GM21717 (cell line): Measurements from ENCODE around the gene INSC.

Experiments used
- ATAC-seq: cut with Tn5 transposase; IDR thresholded peaks from one replicate; pipeline ENCODE4 v1.9.1; 2021; ENCODE audit warnings: mild to moderate bottlenecking, moderate library complexity; ENCODE audit not compliant: unreplicated experiment

The INSC gene

DNA sequence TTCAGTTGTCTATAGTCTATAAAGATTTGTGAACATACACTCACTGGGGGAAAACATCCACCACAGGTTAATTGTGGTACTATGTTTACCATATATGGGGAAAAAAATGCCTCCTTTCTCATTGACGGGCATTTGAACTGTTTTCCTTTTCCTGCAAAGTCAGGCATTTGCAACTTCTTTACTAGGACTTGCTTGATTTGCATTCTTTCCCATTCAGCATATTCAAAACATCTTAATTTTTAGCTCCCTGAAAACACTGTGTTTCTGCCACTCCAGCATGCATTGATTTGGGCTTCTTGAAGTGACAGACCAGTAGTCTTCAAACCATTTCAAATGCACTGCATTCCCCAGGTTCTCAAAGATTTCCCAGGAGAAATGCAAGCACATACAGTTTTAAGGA lies 67.6 kb downstream of the INSC start:
- no peak for ATAC-seq

DNA sequence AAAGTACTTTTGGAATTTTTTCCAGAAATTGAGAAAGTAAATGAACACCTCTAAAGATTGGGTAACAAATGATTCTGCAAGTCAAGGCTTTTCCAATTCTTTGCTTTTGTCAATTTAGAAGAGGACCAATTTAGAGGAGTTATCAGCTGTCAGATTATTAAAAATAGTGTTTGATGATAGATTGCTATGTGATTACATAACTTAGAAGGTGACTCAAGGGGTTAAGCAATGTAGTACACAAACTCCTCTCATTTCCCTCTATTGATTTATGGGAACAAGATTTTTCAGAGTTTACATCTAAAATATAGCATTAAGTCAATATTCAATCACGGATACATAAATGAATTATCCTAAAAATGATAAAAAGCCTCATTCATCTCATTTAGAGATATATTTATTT lies 70.3 kb downstream of the INSC start:
- no peak for ATAC-seq

- ATAC-seq, result no peak
Observed at GRCh38 chr11:15186146-15186545, 71.4 kb downstream of the INSC start.

DNA sequence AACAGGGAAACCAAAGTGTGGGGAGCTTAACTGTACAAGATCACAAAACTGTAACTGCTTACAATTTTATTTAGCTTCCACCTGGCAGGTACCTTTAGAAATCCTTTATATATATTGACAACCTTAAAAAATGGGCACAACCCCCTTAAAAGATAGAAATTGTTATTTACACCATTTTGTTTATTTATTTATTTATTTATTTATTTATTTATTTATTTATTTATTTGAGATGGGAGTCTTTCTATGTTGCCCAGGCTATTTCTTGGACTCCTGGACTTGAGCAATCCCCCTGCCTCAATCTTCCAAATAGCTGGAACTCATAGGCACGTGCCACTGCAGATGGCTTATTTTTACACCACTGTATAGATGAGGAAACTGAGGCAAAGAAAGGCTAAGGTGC lies 74.5 kb downstream of the INSC start:
- no peak for ATAC-seq

- no peak for ATAC-seq
Observed at GRCh38 chr11:15189641-15190365, 75.1 kb downstream of the INSC start.

GRCh38 chr11:15190611-15191010 lies 75.9 kb downstream of the INSC start:
- ATAC-seq, result no peak

DNA sequence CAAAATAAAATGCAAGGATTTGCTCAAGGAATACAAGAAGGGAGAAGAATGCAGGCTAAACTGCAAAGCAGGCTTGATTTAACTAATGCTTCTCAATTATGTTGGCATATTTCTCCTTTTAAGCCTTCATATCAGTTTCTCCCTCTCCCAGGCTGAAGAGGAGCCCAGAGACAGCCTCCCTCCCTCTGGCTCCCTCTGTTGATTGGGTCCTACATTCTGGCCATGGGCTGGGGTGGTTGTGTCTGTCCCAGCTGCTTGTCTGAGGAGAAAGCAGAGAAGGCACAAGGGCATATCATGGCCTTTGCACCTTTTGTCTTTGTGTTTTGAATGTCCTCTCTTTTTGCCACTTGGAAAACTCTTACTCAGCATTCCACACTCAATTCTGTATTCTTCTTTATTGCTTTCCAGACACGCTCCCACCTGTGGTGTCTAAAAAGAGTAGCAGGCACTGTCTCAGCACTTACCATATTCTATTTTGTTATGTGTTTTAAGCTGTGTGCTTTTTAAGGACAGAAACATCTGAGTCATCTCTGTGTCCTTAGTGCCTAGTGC lies 77.4 kb downstream of the INSC start:
- ATAC-seq, result no peak

GRCh38 chr11:15194671-15195415 lies 80.1 kb downstream of the INSC start:
- no peak for ATAC-seq

DNA sequence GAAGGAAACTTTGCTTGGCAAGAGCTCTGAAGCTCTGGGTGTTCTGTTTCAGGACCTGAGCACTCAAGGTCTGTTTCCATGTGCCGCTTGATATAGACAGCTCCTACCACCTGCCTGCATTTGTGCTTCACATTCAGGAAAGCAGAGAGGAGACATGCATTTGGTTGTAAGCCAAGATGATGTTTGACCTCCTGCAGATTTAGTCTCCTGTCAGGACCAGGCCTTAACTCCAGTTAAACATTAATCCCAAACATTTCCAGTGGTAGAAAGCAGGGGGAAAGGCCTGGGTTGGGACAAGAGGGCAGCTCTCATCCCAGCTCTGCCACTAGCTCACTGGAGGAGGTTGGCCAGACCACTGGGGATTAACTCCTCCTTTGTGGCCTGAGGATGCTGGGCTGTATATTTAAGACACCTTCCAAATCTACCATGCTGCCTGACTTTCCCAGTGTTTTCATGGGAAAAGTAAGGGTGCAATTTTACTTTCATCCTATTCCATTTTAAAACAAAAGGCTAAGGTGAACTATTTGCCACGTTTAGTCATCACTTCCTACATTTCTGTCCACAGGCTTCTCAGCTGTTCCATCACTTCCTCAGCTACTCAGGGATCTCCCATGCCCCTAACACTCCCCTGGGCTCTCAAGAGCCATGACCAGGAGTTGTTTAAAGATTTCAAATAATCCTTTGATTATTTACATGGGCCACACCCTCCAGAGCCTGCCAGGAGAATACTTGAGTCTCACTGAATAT lies 80.9 kb downstream of the INSC start:
- ATAC-seq, result no peak

DNA sequence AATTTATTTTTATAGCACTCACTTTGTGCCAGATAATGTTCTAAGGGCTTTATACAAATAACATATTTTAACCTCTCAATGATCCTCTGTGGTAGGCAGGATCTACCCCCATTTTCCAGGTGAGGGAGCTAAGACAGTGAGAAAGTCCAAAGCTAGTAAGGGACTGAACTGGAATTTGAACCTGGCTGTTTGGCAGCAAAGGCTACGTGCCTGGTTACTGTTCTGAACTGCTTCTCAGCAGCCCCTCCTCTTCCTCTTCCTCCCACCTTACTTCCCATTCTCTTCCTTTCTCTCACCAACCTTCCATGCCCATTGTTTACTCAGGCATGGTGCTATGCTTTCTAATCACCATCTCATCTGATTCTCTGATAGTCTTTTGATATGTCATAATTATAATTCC lies 82.0 kb downstream of the INSC start:
- ATAC-seq, result no peak

- no peak for ATAC-seq
Observed at GRCh38 chr11:15197696-15198095, 83.0 kb downstream of the INSC start.

DNA sequence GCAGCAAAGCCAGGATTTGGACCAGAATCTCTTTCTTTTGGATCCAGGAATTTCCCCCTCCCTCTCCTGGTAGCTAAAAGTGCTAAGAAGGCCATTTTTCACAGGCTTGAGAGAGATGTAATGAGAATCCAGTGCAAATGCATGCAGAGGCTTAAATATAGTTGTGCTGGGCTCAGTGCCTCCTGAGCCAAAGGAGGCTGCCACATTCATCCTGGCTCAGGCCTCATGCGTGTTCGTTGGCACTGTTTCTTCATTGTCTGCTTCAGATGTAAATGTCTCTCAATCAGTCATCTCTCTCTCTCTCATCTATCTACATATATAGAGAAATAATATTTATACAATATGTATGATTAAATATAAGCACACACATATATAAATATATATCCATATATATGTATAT lies 83.6 kb downstream of the INSC start:
- no peak for ATAC-seq

GRCh38 chr11:15199693-15200092 lies 85.0 kb downstream of the INSC start:
- ATAC-seq, result no peak

DNA sequence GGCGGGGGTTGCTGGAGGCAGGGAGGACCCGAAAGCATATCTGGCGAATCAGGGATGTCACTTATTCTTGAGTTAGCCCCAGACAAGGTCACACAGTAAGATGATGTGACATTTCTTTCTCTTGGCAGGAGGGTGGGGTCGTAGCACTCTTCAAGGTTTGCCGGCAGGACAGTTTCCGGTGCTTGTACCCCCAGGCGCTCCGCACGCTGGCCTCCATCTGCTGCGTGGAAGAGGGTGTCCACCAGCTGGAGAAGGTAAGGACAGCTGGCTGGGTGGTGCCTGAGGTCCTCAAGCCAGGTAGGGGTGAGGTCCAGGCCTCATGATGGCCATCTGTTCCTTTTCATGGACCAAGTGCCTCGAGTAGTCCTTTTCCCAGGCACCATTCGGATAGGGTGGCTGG lies 86.0 kb downstream of the INSC start:
- ATAC-seq, result no peak

DNA sequence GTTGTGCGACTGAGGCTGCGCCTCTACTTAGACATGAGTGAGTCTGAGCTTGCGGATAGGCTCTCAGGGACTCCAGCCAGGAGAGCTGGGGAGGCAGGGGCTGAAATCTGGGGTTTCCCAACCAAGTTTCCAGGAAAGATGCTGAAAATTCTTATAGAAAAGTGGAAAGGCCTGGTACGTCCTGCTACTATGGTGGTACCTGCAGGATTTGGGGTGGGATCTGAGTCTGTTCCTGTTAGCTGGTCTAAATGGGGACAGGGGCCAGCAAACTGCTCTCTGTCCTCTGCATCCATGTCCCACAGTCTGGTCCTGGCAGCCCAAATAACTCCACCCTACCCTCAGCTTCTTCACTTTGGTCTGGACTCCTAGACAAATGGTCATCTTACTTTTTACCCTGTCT lies 86.9 kb downstream of the INSC start:
- no peak for ATAC-seq

- no peak for ATAC-seq
Observed at GRCh38 chr11:15202626-15203025, 87.9 kb downstream of the INSC start.

GRCh38 chr11:15204711-15205110 lies 90.0 kb downstream of the INSC start:
- no peak for ATAC-seq

DNA sequence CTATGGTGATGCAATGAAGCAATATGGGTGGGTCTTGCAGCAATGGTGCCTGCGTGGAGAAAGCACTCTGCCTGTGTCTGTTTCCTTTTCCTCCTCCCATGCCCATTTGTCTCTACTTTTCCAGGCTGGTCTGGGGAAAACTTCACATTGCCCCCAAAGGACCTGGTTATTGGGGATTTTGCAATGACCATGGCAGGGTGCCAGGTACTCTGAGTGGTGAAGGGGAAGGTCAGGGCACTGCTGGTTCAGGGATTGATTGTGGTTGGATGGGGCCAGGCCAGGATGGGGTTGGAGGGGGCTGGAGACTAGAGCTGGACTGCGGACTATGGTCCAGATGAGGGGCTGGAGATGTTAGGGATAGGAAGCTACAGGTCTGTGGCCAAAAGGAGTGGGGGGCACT lies 92.1 kb downstream of the INSC start:
- no peak for ATAC-seq

- ATAC-seq, result peak; percentile 96
Observed at GRCh38 chr11:15208378-15209222, 93.9 kb downstream of the INSC start.

DNA sequence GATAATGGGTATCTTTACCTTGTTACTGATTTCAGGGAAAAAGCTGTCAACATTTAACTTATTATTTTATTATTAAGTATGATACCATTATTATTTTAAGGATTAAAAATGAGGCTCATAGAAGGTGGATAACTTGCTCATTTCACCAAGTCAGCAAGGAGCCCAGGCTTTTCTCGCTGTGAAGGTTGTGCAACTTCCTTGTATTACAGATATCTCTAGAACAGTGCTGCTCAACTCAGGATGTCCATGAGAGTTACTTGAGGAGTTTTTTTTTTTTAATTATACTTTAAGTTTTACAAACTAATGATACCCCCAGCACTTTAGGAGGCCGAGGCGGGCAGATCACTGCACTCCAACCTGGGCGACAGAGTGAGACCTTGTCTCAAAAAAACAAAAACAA lies 98.2 kb downstream of the INSC start:
- no peak for ATAC-seq
